MCF 10A (cell line): ENCODE results near the gene RELL1. TPM values are rescaled to one million over a fixed set of nuclear protein-coding genes. Genes with fewer than 3 reads are reported as not detected.

Source experiments
- BruUV-seq: library from RNA; stranded (reverse); fragments of 400-500 nt; replicated peaks from 2 replicates; lab custom pipeline; 2021; lab: Mats Ljungman, UMichigan
- CTCF ChIA-PET: fragments of 300-600 bp; sonication (Branson Sonifier 250); formaldehyde crosslinking; extraction: SDS; loops from one replicate; lab custom pipeline; 2021; ENCODE audit warnings: antibody characterized with exemption, inconsistent platforms; lab: Yijun Ruan, JAX
- POLR2A ChIA-PET: fragments of 300-600, 350-650 bp; sonication (Branson Sonifier 250); formaldehyde crosslinking; extraction: SDS; loops from one replicate; lab custom pipeline; 2020; ENCODE audit warnings: antibody characterized with exemption, inconsistent platforms; lab: Yijun Ruan, JAX
- DNase-seq: peaks from one replicate; pipeline ENCODE4 v3.0.0-alpha.2; 2018; ENCODE audit not compliant: unreplicated experiment
- H3K27ac Mint-ChIP-seq: one replicate; pipeline ENCODE4 v1.8.0; 2022; ENCODE audit warnings: mild to moderate bottlenecking, low read depth, mixed read lengths; ENCODE audit not compliant: unreplicated experiment
- H3K27me3 Mint-ChIP-seq: one replicate; pipeline ENCODE4 v1.8.0; 2022; ENCODE audit warnings: mixed read lengths; ENCODE audit not compliant: insufficient read depth, unreplicated experiment
- H3K36me3 Mint-ChIP-seq: one replicate; pipeline ENCODE4 v1.8.0; 2022; ENCODE audit warnings: mild to moderate bottlenecking, moderate library complexity, mixed read lengths; ENCODE audit not compliant: insufficient read depth, unreplicated experiment
- H3K4me1 Mint-ChIP-seq: one replicate; pipeline ENCODE4 v1.8.0; 2022; ENCODE audit warnings: mixed read lengths; ENCODE audit not compliant: insufficient read depth, unreplicated experiment
- H3K4me3 Mint-ChIP-seq: one replicate; pipeline ENCODE4 v1.8.0; 2022; ENCODE audit warnings: mild to moderate bottlenecking, moderate library complexity, mixed read lengths; ENCODE audit not compliant: unreplicated experiment
- H3K9me3 Mint-ChIP-seq: one replicate; pipeline ENCODE4 v1.8.0; 2022; ENCODE audit warnings: mixed read lengths; ENCODE audit not compliant: unreplicated experiment
- intact Hi-C: fragments of 100-400 bp; cut with micrococcal nuclease; formaldehyde crosslinking; loops from 2 replicates; pipeline ENCODE4 v1.14.1; 2022
- total RNA-seq: library from RNA; stranded (reverse); gene quantifications from 2 replicates; pipeline ENCODE4 v1.2.3, GENCODE V29; 2022
- TF ChIP-seq, protein P1 (sequence below): fragments of 200-600 bp; IDR thresholded peaks from one replicate; pipeline ENCODE4 v1.8.0; 2022; ENCODE audit warnings: antibody characterized with exemption, mild to moderate bottlenecking; ENCODE audit not compliant: unreplicated experiment

Gene RELL1
- total RNA-seq, 1 experiment from 2014 or later, result 28.6 TPM

DNA sequence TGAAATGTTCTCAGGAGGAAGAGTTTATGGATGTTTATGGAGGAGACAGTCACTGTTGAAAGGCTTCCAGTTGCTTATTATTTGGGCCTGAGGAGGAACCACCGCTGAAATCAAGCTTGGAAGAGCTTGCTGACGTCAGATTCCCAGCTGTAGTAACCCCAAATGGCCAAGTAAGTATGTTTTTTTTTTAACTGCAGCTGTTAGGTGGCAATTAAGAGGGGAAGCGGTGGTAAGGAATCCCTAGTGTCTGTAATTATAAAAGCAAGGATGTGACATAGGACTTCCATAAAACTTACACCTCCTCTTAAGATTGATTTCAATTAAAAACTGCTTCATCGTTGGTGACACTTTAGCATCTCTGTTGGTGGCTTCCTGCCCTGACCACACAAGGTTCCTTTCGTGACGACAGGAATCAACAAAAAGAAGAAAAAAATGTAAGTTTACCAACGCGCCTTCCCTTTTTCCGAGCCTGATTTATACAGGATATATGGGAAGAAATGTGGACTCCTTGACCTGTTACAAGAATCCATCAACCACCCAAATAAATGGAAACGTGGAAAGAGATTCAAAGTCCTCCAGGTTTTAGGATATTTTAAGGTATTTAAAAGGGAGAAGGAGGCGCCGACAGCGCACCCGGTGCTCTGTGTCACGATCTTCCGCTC lies 884 bp downstream of the RELL1 start:
- H3K4me1 Mint-ChIP-seq, result peaks cover 25% of the 10 kb centered on the region
- CTCF ChIA-PET, result interaction anchor here (1.2 kb wide), 1 partner anchor 83 kb away, joined by 5 read pairs; no protein-coding TSS in a partner anchor
- peak; percentile 22 for DNase-seq
- no peaks in the 10 kb centered on the region for H3K36me3 Mint-ChIP-seq
- intact Hi-C loops, result loop anchor here (1.0 to 5.0 kb wide), 2 partner anchors 82 to 117 kb away; no protein-coding TSS in a partner anchor
- peak overlapping the region; percentile 92 for H3K27ac Mint-ChIP-seq
- no peaks in the 10 kb centered on the region for H3K9me3 Mint-ChIP-seq
- BruUV-seq, result TSS peak; percentile 53
- TF ChIP-seq, protein P1, sequence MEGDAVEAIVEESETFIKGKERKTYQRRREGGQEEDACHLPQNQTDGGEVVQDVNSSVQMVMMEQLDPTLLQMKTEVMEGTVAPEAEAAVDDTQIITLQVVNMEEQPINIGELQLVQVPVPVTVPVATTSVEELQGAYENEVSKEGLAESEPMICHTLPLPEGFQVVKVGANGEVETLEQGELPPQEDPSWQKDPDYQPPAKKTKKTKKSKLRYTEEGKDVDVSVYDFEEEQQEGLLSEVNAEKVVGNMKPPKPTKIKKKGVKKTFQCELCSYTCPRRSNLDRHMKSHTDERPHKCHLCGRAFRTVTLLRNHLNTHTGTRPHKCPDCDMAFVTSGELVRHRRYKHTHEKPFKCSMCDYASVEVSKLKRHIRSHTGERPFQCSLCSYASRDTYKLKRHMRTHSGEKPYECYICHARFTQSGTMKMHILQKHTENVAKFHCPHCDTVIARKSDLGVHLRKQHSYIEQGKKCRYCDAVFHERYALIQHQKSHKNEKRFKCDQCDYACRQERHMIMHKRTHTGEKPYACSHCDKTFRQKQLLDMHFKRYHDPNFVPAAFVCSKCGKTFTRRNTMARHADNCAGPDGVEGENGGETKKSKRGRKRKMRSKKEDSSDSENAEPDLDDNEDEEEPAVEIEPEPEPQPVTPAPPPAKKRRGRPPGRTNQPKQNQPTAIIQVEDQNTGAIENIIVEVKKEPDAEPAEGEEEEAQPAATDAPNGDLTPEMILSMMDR, result no peak
- H3K27me3 Mint-ChIP-seq, result no peaks in the 10 kb centered on the region
- H3K4me3 Mint-ChIP-seq, result peak overlapping the region; percentile 85
- POLR2A ChIA-PET, result interaction anchor here (0.6 to 1.9 kb wide), 8 partner anchors 10 to 699 kb away, joined by 3 to 16 read pairs (median 5); partner anchors contain the start of gene PGM2

DNA sequence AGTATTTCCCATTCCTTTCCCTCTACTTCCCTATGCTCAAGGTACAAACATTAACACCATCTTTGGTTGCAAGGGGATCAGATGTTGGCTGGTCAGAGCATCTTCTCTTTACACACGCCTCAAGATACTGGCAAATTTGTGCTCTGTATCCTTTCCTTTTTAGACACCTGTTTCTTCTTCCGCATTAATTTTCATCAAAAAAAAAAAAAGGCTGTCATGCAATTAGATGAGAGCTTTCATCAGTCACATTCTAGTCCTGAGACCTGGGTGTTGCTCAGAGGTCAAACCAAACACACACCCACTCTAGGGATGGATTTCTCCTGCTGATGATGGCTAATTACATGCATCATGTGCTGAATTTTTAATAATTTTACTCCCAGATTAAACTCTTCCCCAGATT lies 2.0 kb downstream of the RELL1 start:
- POLR2A ChIA-PET, result interaction anchor here (1.1 to 1.9 kb wide), 3 partner anchors 9 to 142 kb away, joined by 5 to 16 read pairs (median 7); partner anchors contain the start of gene PGM2
- no TSS peak for BruUV-seq
- peak overlapping the region; percentile 85 for H3K4me3 Mint-ChIP-seq

DNA sequence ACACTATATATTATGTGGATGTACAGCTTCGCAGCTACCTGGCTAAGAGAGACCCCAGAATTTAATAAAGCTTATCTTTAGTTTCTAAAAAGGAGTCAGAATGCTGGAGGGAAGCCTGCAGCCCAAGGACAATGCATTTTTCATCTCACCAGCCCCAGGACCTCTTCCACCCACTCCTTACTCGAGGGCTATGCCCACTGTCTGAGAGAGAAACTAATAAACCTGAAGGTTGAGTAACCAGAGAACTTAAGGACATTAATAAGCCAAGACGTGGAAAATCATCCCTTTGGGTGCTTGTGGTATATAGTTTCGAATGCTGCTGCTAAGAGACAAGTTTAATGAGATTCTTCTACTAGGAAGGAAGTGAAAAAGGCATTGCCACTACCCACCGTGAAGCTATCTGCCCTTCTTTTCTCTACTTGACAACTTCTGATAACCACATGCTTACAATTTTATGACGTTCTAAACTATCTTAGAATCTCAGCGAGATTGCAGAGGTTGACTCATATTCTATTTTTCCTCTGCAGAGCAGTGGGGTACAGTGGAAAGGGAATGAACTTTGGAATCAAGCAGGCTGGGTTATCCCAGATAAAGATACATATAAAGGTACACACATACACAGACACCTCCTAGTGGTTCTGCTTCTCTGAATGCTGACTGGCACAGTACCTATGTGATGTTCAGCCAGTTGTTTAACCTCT lies 3.3 kb downstream of the RELL1 start:
- Mint-ChIP-seq H3K4me1 (peaks cover 25% of the 10 kb centered on the region), H3K9me3 (no peaks in the 10 kb centered on the region), H3K27ac (peak overlapping the region; percentile 74), H3K36me3 (peaks cover 6% of the 10 kb centered on the region), H3K4me3 (peak overlapping the region; percentile 6), H3K27me3 (no peaks in the 10 kb centered on the region)
- TF ChIP-seq, protein P1, result peak; percentile 19
- BruUV-seq, result no TSS peak
- POLR2A ChIA-PET, result interaction anchor here (0.5 to 1.3 kb wide), 3 partner anchors 16 to 75 kb away, joined by 3 read pairs; no protein-coding TSS in a partner anchor
- CTCF ChIA-PET, result interaction anchor here (0.5 to 2.6 kb wide), 5 partner anchors 13 to 1123 kb away, joined by 3 to 12 read pairs (median 3); no protein-coding TSS in a partner anchor
- peak; percentile 24 for DNase-seq
- intact Hi-C loops, result no loop called here

More for the DNA sequence above, 2.0 kb downstream of the RELL1 start:
- intact Hi-C loops, result no loop called here
- Mint-ChIP-seq H3K36me3 (peaks cover 5% of the 10 kb centered on the region), H3K27ac (no peak overlapping the region), H3K27me3 (no peaks in the 10 kb centered on the region), H3K9me3 (no peaks in the 10 kb centered on the region), H3K4me1 (peaks cover 25% of the 10 kb centered on the region)
- DNase-seq, result no peak
- TF ChIP-seq, protein P1, result no peak
- CTCF ChIA-PET, result interaction anchor here (0.6 to 2.6 kb wide), 5 partner anchors 64 to 1367 kb away, joined by 3 to 12 read pairs (median 4); no protein-coding TSS in a partner anchor

DNA sequence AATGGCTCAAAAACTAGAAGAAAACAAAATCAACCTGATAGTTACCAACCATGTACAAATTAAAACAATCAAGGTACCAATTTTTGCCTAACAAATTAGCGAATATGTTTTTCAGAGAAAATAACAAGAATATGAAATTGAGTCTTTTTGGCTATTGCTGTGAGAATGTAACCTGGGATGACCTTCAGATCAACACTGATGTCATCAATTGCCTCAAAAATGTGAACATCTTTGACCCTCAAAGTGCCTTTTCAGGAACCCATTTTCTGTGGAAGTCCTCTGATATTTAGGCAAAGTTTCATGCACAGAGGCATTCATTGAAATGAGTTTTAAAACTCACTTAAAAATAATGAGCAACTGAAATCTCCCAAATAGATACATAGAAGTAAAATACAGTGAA lies 6.1 kb downstream of the RELL1 start:
- intact Hi-C loops, result no loop called here
- no TSS peak for BruUV-seq
- H3K4me1 Mint-ChIP-seq, result peaks cover 34% of the 10 kb centered on the region
- TF ChIP-seq, protein P1, result no peak
- H3K9me3 Mint-ChIP-seq, result no peaks in the 10 kb centered on the region
- peaks cover 11% of the 10 kb centered on the region for H3K36me3 Mint-ChIP-seq
- no peak overlapping the region for H3K4me3 Mint-ChIP-seq
- ChIA-PET POLR2A (interaction anchor here (0.8 kb wide), 1 partner anchor 55 kb away, joined by 3 read pairs; no protein-coding TSS in a partner anchor), CTCF (no interaction called here)
- H3K27ac Mint-ChIP-seq, result no peak overlapping the region
- DNase-seq, result no peak
- H3K27me3 Mint-ChIP-seq, result no peaks in the 10 kb centered on the region
